ENCODE measurements around the gene RBM20. TPM values are rescaled to one million over a fixed set of nuclear protein-coding genes. Genes with fewer than 3 reads are reported as not detected.
"Not testable (repeated sequence)": the region's sequence is repeated elsewhere in the genome, so short reads cannot be mapped to it uniquely, and the experiment has no call there.

RBM20 gene
- total RNA-seq, 1 donor from 2014 or later = 101 TPM

DNA sequence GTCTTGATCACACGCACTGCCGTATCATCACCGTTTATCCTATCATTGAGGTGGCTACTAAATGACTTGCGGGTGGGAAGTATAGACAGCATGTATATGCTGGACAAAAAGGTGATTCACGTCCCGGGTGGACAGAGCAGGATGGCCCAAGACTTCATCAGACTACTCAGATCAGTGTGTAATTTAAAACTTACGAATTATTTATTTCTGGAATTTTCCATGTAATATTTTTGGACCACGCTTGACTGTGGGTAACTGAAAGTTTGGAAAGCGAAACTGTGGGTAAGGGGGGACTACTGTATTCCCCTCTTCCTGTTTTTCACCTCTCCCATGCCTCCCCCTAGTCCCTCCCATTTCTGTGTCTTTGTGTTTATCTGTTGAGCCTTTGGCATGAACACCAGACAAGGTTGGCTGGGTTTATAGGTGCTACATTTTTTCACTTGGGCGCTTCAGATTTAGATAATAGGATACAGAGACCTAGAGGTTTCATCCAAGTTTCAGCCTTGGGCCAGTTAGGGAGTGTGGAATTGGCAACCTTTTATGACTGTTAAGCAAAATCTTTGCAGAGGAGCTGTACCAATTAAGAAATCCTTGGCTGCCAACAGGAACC is 55.8 kb downstream of the RBM20 start:
- Histone ChIP-seq H3K4me1 (peaks cover 74% of the 10 kb centered on the region), H3K36me3 (no peaks in the 10 kb centered on the region), H3K27me3 (ENCODE audit: low read depth) (no peaks in the 10 kb centered on the region), H3K4me3 (peak overlapping the region; percentile 22), H3K9me3 (replicated peaks) (no peaks in the 10 kb centered on the region), H3K27ac (replicated peaks) (peak overlapping the region; percentile 90)
- no peak for DNase-seq
- TF ChIP-seq, protein P1, sequence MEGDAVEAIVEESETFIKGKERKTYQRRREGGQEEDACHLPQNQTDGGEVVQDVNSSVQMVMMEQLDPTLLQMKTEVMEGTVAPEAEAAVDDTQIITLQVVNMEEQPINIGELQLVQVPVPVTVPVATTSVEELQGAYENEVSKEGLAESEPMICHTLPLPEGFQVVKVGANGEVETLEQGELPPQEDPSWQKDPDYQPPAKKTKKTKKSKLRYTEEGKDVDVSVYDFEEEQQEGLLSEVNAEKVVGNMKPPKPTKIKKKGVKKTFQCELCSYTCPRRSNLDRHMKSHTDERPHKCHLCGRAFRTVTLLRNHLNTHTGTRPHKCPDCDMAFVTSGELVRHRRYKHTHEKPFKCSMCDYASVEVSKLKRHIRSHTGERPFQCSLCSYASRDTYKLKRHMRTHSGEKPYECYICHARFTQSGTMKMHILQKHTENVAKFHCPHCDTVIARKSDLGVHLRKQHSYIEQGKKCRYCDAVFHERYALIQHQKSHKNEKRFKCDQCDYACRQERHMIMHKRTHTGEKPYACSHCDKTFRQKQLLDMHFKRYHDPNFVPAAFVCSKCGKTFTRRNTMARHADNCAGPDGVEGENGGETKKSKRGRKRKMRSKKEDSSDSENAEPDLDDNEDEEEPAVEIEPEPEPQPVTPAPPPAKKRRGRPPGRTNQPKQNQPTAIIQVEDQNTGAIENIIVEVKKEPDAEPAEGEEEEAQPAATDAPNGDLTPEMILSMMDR (IDR thresholded peaks at IDR 0.05; ENCODE audit: borderline replicate concordance) = no peak
- intact Hi-C loops (cut with micrococcal nuclease) = no loop called here

DNA sequence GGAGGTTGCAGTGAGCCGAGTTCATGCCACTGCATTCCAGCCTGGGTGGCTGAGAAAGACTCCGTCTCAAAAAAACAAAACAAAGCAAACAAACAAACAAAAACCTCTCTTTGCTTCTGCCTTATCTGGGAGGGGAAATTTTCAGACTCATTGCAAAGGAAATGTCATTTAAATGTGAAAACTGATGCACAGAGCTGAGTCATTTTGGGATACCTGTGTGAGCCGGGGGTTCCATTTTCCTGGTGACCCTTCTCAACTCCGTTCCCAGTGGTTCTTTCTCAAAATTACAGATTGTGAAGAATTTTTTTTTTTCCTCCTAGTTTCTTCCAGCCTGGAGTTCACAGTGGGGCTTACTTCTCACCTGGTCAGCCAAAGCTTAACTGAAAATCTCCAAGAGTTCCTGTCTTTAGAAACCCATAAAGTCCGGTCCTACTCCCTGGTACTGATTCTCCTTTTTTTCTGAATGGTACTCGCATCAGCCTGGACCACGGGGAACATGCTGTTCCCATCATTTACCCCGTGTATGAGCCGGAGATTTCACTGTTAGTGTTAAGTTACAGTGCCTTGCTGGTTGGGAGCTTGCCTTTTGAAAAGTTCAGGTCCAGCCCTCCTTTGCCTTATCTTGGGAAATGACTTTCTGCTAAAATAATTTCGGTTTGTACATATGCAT is 56.9 kb downstream of the RBM20 start:
- intact Hi-C loops (cut with micrococcal nuclease) = no loop called here
- Histone ChIP-seq H3K4me3 (peak overlapping the region; percentile 29), H3K27ac (replicated peaks) (peak overlapping the region; percentile 90), H3K4me1 (peaks cover 74% of the 10 kb centered on the region), H3K9me3 (replicated peaks) (no peaks in the 10 kb centered on the region), H3K27me3 (ENCODE audit: low read depth) (no peaks in the 10 kb centered on the region), H3K36me3 (no peaks in the 10 kb centered on the region)
- TF ChIP-seq, protein P1 (IDR thresholded peaks at IDR 0.05; ENCODE audit: borderline replicate concordance) = no peak
- no peak for DNase-seq

DNA sequence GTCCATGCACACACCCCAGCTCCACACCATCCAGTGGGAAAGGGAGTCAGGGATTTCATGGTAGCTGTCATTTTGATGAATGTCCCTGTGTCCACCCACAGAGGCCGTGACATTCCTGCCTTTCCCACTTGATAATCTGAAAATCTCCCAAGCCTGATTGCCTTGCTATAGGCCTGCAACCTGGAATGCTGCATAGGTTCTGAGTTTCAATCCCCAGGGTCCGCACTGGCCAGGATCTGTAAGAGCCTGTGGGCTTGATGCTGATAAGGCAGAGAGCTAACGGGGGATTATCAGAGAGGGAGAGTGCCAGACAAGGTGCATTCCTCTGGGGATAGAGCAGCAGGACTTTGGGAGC is 57.5 kb downstream of the RBM20 start:
- H3K4me1 ChIP-seq = peaks cover 74% of the 10 kb centered on the region
- H3K4me3 ChIP-seq = peak overlapping the region; percentile 29
- peak overlapping the region; percentile 90 for H3K27ac ChIP-seq (replicated peaks)
- DNase-seq = no peak
- intact Hi-C loops (cut with micrococcal nuclease) = no loop called here
- no peaks in the 10 kb centered on the region for H3K36me3 ChIP-seq
- no peaks in the 10 kb centered on the region for H3K9me3 ChIP-seq (replicated peaks)
- TF ChIP-seq, protein P1 (IDR thresholded peaks at IDR 0.05; ENCODE audit: borderline replicate concordance) = no peak
- no peaks in the 10 kb centered on the region for H3K27me3 ChIP-seq (ENCODE audit: low read depth)

DNA sequence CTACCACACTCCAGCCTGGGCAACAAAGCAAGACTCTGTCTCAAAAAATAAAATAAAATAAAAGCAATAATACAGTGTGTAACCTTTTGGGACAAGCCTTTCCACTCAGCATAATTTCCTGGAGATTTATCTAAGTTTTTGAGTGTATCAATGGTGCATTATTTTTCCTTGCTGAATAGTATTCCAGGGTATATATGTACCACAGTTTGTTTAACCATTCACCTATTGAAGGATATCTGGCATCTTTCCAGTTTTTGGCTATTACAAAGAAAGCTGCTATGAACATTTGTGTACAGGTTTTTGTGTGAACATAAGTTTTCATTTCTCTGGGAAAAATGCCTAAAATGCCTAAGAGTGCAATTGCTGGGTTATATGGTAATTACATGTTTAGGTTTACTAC is 59.9 kb downstream of the RBM20 start:
- TF ChIP-seq, protein P1 (IDR thresholded peaks at IDR 0.05; ENCODE audit: borderline replicate concordance) = no peak
- intact Hi-C loops (cut with micrococcal nuclease) = no loop called here
- peak overlapping the region; percentile 90 for H3K27ac ChIP-seq (replicated peaks)
- H3K36me3 ChIP-seq = no peaks in the 10 kb centered on the region
- H3K27me3 ChIP-seq (ENCODE audit: low read depth) = no peaks in the 10 kb centered on the region
- DNase-seq = no peak
- no peak overlapping the region for H3K4me3 ChIP-seq
- H3K9me3 ChIP-seq (replicated peaks) = no peaks in the 10 kb centered on the region
- peaks cover 77% of the 10 kb centered on the region for H3K4me1 ChIP-seq

DNA sequence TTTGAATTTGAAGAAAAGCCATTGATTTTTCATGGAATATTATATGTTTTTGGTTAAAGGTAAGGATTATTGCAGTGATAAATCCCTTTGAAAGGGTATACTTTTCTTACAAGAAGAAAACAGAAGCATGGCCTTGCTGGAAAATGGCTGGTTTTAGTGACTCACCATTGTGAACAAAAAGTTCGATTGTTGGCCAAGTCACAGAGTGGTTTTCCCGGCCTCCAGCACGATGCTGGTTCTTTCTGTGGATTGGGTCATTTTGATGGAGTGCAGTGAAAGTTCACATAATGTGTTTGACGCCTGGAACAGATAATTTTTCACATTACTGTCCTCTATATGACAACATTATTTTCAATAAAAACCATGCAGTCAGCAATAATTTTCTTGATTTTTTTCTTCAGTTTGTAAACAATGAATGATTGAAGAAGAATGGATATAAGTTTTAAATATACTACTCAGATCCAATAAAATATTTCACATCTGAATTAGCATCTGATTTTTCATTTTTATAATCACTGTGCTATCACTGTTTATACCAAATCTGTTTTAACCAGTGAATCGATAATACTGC is 60.9 kb downstream of the RBM20 start:
- Histone ChIP-seq H3K36me3 (no peaks in the 10 kb centered on the region), H3K4me3 (no peak overlapping the region), H3K9me3 (replicated peaks) (no peaks in the 10 kb centered on the region), H3K4me1 (peaks cover 79% of the 10 kb centered on the region), H3K27me3 (ENCODE audit: low read depth) (no peaks in the 10 kb centered on the region), H3K27ac (replicated peaks) (peak overlapping the region; percentile 90)
- intact Hi-C loops (cut with micrococcal nuclease) = no loop called here
- TF ChIP-seq, protein P1 (IDR thresholded peaks at IDR 0.05; ENCODE audit: borderline replicate concordance) = no peak
- DNase-seq = no peak

DNA sequence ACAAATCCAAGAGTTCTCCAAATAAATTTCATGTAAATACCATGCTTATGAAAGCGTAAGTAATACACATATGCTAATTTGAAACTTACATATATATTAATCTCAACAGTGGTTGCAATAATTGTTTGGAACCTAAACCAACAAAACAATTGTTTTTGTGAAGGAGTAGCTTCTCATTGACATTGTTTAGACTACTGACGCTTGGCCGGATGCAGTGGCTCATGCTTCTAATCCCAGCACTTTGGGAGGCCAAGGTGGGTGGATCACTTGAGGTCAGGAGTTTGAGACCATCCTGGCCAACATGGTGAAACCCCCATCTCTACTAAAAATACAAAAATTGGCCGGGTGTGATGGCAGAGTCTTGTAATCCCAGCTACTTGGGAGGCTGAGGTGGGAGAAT is 61.5 kb downstream of the RBM20 start:
- Histone ChIP-seq H3K27ac (replicated peaks) (peak overlapping the region; percentile 81), H3K4me1 (peaks cover 82% of the 10 kb centered on the region)
- H3K9me3 ChIP-seq (replicated peaks); intact Hi-C loops (cut with micrococcal nuclease); H3K36me3 ChIP-seq; DNase-seq; H3K4me3 ChIP-seq; H3K27me3 ChIP-seq (ENCODE audit: low read depth): not testable (repeated sequence)

Data from left ventricle myocardium inferior (tissue), 1 donor.